ENCODE data around the gene SPPL3.
"Not testable (repeated sequence)": the region's sequence is repeated elsewhere in the genome, so short reads cannot be mapped to it uniquely, and the experiment has no call there.

DNA sequence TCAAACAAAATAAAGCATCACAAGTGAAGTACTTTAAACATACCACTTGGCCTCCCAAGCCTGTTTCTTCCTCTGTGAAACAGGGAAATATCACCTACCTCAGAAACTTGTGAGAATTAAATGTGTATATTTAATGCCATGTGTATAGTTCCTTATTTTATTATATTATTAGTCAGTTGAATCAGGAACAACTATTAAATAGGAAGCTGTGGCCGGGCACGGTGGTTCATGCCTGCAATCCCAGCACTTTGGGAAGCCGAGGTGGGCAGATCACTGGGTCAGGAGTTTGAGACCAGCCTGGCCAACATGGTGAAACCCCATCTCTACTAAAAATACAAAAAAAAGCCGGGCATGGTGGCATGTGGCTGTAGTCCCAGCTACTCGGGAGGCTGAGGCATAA, 3.1 kb downstream of the SPPL3 start:
- TF ChIP-seq, protein P1, sequence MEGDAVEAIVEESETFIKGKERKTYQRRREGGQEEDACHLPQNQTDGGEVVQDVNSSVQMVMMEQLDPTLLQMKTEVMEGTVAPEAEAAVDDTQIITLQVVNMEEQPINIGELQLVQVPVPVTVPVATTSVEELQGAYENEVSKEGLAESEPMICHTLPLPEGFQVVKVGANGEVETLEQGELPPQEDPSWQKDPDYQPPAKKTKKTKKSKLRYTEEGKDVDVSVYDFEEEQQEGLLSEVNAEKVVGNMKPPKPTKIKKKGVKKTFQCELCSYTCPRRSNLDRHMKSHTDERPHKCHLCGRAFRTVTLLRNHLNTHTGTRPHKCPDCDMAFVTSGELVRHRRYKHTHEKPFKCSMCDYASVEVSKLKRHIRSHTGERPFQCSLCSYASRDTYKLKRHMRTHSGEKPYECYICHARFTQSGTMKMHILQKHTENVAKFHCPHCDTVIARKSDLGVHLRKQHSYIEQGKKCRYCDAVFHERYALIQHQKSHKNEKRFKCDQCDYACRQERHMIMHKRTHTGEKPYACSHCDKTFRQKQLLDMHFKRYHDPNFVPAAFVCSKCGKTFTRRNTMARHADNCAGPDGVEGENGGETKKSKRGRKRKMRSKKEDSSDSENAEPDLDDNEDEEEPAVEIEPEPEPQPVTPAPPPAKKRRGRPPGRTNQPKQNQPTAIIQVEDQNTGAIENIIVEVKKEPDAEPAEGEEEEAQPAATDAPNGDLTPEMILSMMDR (conservative IDR thresholded peaks at IDR 0.05; ENCODE audit: low read depth, low read length), result not testable (repeated sequence)
- not testable (repeated sequence) for TF ChIP-seq EZH2 (IDR thresholded peaks at IDR 0.05; ENCODE audit: low read length, unreplicated experiment); EZH2phosphoT487 (IDR thresholded peaks at IDR 0.05; ENCODE audit: borderline replicate concordance, low read length)

All from PC-3 (cell line).